Stromal cell of bone marrow (primary cell): ENCODE results near the gene STYX.

Experiments used
- DNase-seq: peaks from one replicate; pipeline ENCODE4 v3.0.0-alpha.2; 2012; ENCODE audit warnings: low read depth

The STYX gene

GRCh38 chr14:52790011-52790755 lies 60.2 kb downstream of the STYX start:
- DNase-seq = no peak

GRCh38 chr14:52790756-52791222 lies 60.8 kb downstream of the STYX start:
- DNase-seq = no peak

GRCh38 chr14:52791223-52792096 lies 61.5 kb downstream of the STYX start, which contains the start of gene GNPNAT1:
Gene GNPNAT1 (minus strand): TSS chr14:52791607. CDS start chr14:52784650, 6,957 bp downstream.
- peak; percentile 87 for DNase-seq

GRCh38 chr14:52792097-52792415 lies 62.1 kb downstream of the STYX start:
- no peak for DNase-seq

- DNase-seq = no peak
Measured at GRCh38 chr14:52793061-52793460, 63.1 kb downstream of the STYX start.

GRCh38 chr14:52797653-52798052 lies 67.7 kb downstream of the STYX start:
- DNase-seq = no peak

GRCh38 chr14:52798826-52799225 lies 68.9 kb downstream of the STYX start:
- no peak for DNase-seq

GRCh38 chr14:52801014-52801712 lies 71.2 kb downstream of the STYX start:
- peak; percentile 76 for DNase-seq

- DNase-seq = peak; percentile 90
Measured at GRCh38 chr14:52802597-52802996, 72.6 kb downstream of the STYX start.

GRCh38 chr14:52806115-52806514 lies 76.1 kb downstream of the STYX start:
- no peak for DNase-seq

GRCh38 chr14:52808101-52808500 lies 78.1 kb downstream of the STYX start:
- no peak for DNase-seq

GRCh38 chr14:52821805-52822250 lies 91.9 kb downstream of the STYX start:
- DNase-seq = no peak

- no peak for DNase-seq
Measured at GRCh38 chr14:52824462-52824861, 94.5 kb downstream of the STYX start.
